ENCODE data around the gene CST7. TPM values are rescaled to one million over a fixed set of nuclear protein-coding genes. Genes with fewer than 3 reads are reported as not detected.

Gene CST7
- total RNA-seq, 1 experiment from 2014 or later = not detected

DNA sequence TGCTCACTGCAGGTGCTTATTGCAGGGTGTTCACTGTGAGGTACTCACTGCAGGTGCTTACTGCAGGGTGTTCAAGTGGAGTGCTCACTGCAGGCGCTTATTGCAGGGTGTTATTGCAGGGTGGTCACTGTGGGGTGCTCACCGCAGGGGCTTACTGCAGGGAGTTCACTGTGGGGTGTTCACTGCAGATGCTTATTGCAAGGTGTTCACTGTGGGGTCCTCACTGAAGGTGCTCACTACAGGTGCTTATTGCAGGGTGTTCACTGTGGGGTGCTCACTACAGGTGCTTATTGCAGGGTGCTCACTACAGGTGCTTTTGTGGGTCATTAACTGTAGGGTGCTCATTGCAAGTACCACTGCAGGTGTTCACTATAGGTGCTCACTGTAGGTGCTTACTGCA lies 23.3 kb downstream of the CST7 start:
- CTCF ChIA-PET = no interaction called here
- no peaks in the 10 kb centered on the region for H3K27me3 Mint-ChIP-seq (ENCODE audit: unreplicated experiment)
- H3K27ac Mint-ChIP-seq (ENCODE audit: unreplicated experiment) = no peak overlapping the region
- H3K4me1 Mint-ChIP-seq (ENCODE audit: low read depth, unreplicated experiment) = no peaks in the 10 kb centered on the region
- intact Hi-C loops (cut with micrococcal nuclease; ENCODE audit: unreplicated experiment) = no loop called here
- H3K4me3 Mint-ChIP-seq (ENCODE audit: low read depth, unreplicated experiment) = no peak overlapping the region
- no peak for DNase-seq
- no TSS peak for BruUV-seq (replicated peaks)
- TF ChIP-seq, protein P1, sequence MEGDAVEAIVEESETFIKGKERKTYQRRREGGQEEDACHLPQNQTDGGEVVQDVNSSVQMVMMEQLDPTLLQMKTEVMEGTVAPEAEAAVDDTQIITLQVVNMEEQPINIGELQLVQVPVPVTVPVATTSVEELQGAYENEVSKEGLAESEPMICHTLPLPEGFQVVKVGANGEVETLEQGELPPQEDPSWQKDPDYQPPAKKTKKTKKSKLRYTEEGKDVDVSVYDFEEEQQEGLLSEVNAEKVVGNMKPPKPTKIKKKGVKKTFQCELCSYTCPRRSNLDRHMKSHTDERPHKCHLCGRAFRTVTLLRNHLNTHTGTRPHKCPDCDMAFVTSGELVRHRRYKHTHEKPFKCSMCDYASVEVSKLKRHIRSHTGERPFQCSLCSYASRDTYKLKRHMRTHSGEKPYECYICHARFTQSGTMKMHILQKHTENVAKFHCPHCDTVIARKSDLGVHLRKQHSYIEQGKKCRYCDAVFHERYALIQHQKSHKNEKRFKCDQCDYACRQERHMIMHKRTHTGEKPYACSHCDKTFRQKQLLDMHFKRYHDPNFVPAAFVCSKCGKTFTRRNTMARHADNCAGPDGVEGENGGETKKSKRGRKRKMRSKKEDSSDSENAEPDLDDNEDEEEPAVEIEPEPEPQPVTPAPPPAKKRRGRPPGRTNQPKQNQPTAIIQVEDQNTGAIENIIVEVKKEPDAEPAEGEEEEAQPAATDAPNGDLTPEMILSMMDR (IDR thresholded peaks at IDR 0.05; ENCODE audit: unreplicated experiment) = no peak
- no peaks in the 10 kb centered on the region for H3K9me3 Mint-ChIP-seq (ENCODE audit: low read depth, unreplicated experiment)
- H3K36me3 Mint-ChIP-seq (ENCODE audit: insufficient read depth, unreplicated experiment) = peaks cover 4% of the 10 kb centered on the region

DNA sequence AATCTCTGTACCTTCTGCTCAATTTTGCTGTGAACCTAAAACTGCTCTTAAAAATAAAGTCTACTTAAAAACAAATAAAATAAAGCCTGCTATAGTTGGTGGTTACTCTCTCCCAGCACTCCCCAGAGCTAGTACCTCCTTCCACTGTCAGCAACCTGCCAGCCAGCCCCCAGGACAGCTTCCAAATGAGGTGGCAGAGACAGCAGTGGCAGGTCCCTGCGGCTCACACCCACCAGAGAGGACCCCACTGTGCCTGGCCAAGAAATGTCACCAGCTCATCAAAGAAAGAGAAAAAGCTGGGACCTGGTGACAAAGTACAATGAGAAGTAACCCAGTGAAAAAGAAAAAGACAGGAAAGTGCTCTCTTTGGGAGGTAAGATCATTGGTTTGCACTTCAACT lies 28.3 kb downstream of the CST7 start:
- H3K9me3 Mint-ChIP-seq (ENCODE audit: low read depth, unreplicated experiment) = peaks cover 2% of the 10 kb centered on the region
- TF ChIP-seq, protein P1 (IDR thresholded peaks at IDR 0.05; ENCODE audit: unreplicated experiment) = no peak
- no peak overlapping the region for H3K27ac Mint-ChIP-seq (ENCODE audit: unreplicated experiment)
- no peaks in the 10 kb centered on the region for H3K27me3 Mint-ChIP-seq (ENCODE audit: unreplicated experiment)
- intact Hi-C loops (cut with micrococcal nuclease; ENCODE audit: unreplicated experiment) = no loop called here
- no TSS peak for BruUV-seq (replicated peaks)
- no peaks in the 10 kb centered on the region for H3K36me3 Mint-ChIP-seq (ENCODE audit: insufficient read depth, unreplicated experiment)
- H3K4me1 Mint-ChIP-seq (ENCODE audit: low read depth, unreplicated experiment) = no peaks in the 10 kb centered on the region
- no peak overlapping the region for H3K4me3 Mint-ChIP-seq (ENCODE audit: low read depth, unreplicated experiment)
- CTCF ChIA-PET = no interaction called here
- no peak for DNase-seq

DNA sequence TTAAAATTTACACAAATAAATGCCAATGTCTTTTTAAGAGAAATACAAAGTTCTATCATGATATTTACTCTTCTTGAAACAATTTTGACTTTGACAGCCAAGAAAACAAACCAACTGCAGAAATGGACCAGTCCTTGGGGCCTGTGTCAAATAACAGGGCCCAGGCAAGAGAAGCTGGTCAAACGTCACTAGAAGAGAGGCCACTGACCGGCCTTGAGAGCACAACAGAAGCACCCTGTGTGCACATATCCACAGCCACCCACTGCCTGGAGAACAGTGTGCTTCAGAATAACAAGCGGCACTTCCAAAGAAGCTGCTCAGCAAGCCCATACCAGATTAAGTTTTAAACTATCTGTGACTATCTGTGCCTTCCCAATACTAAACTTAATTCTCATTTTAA lies 28.7 kb downstream of the CST7 start:
- Mint-ChIP-seq H3K4me3 (ENCODE audit: low read depth, unreplicated experiment) (no peak overlapping the region), H3K9me3 (ENCODE audit: low read depth, unreplicated experiment) (peaks cover 2% of the 10 kb centered on the region), H3K27ac (ENCODE audit: unreplicated experiment) (no peak overlapping the region), H3K36me3 (ENCODE audit: insufficient read depth, unreplicated experiment) (no peaks in the 10 kb centered on the region), H3K4me1 (ENCODE audit: low read depth, unreplicated experiment) (no peaks in the 10 kb centered on the region), H3K27me3 (ENCODE audit: unreplicated experiment) (no peaks in the 10 kb centered on the region)
- BruUV-seq (replicated peaks) = no TSS peak
- TF ChIP-seq, protein P1 (IDR thresholded peaks at IDR 0.05; ENCODE audit: unreplicated experiment) = no peak
- CTCF ChIA-PET = no interaction called here
- intact Hi-C loops (cut with micrococcal nuclease; ENCODE audit: unreplicated experiment) = no loop called here
- no peak for DNase-seq

DNA sequence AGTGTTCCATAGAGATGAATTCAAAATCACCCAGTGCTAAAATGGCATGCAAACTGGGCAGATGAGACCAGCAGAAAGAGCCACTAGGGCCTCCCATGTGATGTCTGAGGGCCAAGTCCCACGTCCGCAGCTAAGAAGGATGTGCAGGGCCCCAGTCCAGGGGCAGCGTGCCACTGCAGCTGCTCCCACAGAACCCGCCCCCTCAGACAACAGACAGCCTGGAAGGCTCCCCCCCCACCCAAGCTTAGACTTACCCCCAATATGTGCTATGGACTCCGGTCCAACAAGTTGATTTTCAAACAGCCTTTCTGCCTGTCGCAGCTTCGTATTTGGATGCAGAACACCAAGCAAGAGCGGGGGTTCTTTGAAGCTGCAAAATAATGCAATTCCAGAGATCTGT lies 29.4 kb downstream of the CST7 start:
- Mint-ChIP-seq H3K27me3 (ENCODE audit: unreplicated experiment) (no peaks in the 10 kb centered on the region), H3K4me1 (ENCODE audit: low read depth, unreplicated experiment) (no peaks in the 10 kb centered on the region), H3K27ac (ENCODE audit: unreplicated experiment) (no peak overlapping the region), H3K36me3 (ENCODE audit: insufficient read depth, unreplicated experiment) (no peaks in the 10 kb centered on the region), H3K4me3 (ENCODE audit: low read depth, unreplicated experiment) (no peak overlapping the region), H3K9me3 (ENCODE audit: low read depth, unreplicated experiment) (peaks cover 2% of the 10 kb centered on the region)
- no peak for DNase-seq
- CTCF ChIA-PET = no interaction called here
- TF ChIP-seq, protein P1 (IDR thresholded peaks at IDR 0.05; ENCODE audit: unreplicated experiment) = no peak
- intact Hi-C loops (cut with micrococcal nuclease; ENCODE audit: unreplicated experiment) = no loop called here
- BruUV-seq (replicated peaks) = no TSS peak

Data from Calu3 (cell line).